ENCODE measurements around the gene COL18A1. TPM values are rescaled to one million over a fixed set of nuclear protein-coding genes. Genes with fewer than 3 reads are reported as not detected.
"Not testable (repeated sequence)": the region's sequence is repeated elsewhere in the genome, so short reads cannot be mapped to it uniquely, and the experiment has no call there.

Gene COL18A1
- total RNA-seq, 1 experiment from 2014 or later = 3.7 TPM

- no peak for DNase-seq (ENCODE audit: extremely low read depth, low read depth)
These were observed 144.9 kb downstream of the COL18A1 start for GRCh38 chr21:45549626-45550463.

DNA sequence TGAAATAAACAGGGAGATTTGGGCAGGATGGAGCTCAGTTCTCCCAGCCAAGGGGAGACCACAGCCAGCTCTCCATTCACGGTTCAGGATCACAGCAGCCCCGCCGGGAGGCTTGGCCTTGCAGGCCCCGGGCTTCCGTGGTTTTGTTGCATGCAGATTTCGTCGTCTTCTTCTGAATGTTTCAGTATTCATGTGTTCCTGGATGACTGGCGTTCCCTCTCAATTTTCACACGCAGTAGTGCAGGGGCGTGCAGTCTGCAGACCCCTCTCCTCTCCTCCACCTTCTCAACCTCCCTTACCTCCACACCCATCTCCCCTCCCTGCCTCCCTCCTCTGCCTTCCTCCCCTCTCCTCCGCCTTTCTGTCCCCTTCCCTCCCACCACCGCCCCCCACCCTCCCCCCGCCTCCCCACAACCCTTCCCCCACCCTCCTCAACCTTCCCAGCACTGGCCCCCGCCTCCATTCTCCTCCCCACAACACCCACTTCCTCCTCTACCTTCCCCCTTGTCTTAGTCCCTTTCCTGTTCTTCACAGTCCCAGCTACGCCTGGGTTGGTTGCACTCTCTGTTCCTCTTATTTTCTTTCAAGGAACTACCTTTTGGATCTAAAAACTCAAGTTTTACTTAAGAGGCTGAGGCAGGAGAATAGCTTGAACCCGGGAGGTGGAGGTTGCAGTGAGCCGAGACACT is 145.7 kb downstream of the COL18A1 start:
- no peak for DNase-seq (ENCODE audit: extremely low read depth, low read depth)

- peak; percentile 75 for DNase-seq (ENCODE audit: extremely low read depth, low read depth)
These were observed 146.4 kb downstream of the COL18A1 start for GRCh38 chr21:45551316-45551715.

DNA sequence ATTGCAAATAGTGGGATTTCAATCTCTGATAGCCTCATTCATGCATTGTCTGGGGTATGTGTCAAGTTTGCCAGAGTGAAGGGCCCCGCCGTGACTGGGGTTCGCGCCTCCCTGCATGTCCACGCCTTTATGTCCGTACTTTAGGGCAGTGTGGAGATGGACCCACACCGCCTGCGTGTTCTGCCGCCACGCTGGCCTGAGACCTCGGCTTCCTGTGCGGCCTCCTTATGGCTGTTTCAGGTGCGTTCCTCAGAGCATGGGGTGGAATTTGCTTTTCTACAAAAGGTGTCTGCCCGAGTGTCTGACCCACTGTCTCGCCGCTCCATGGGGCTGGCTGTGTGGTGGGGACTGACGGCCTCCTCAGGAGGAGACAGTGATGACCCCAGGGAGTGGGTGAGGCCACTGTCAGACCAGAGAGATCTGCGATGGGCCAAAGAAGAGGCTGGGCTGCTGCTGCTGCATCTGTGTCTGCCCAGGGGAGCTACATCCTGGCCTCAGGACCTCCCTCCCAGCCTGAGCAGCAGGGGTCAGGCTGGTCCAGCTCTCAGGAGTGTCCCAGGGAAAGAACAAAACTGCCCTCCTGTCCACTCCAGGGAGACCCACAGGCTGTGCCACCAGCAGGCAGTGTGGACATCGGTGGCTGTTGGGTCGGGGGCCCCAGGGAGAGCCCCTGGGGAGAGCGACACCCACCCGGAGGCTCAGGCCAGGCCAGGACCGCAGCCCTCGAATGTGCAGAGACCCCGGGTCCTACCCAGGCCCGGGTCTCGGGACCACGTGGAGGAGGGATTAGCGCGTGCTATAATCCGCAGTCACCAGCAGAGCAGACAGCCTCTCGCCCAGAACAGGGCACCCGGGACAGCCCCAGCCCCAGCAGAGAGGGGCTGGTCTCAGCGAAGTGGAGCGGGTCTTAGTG is 147.1 kb downstream of the COL18A1 start:
- no peak for DNase-seq (ENCODE audit: extremely low read depth, low read depth)

GRCh38 chr21:45552696-45553391 is 147.9 kb downstream of the COL18A1 start:
- no peak for DNase-seq (ENCODE audit: extremely low read depth, low read depth)

- DNase-seq (ENCODE audit: extremely low read depth, low read depth) = peak; percentile 53
These were observed 149.7 kb downstream of the COL18A1 start for GRCh38 chr21:45554477-45555175.

GRCh38 chr21:45555251-45555556 is 150.2 kb downstream of the COL18A1 start:
- peak; percentile 40 for DNase-seq (ENCODE audit: extremely low read depth, low read depth)

GRCh38 chr21:45555557-45556301 is 150.8 kb downstream of the COL18A1 start:
- DNase-seq (ENCODE audit: extremely low read depth, low read depth) = peak; percentile 82

- DNase-seq (ENCODE audit: extremely low read depth, low read depth) = no peak
These were observed 151.3 kb downstream of the COL18A1 start for GRCh38 chr21:45556302-45556644.

DNA sequence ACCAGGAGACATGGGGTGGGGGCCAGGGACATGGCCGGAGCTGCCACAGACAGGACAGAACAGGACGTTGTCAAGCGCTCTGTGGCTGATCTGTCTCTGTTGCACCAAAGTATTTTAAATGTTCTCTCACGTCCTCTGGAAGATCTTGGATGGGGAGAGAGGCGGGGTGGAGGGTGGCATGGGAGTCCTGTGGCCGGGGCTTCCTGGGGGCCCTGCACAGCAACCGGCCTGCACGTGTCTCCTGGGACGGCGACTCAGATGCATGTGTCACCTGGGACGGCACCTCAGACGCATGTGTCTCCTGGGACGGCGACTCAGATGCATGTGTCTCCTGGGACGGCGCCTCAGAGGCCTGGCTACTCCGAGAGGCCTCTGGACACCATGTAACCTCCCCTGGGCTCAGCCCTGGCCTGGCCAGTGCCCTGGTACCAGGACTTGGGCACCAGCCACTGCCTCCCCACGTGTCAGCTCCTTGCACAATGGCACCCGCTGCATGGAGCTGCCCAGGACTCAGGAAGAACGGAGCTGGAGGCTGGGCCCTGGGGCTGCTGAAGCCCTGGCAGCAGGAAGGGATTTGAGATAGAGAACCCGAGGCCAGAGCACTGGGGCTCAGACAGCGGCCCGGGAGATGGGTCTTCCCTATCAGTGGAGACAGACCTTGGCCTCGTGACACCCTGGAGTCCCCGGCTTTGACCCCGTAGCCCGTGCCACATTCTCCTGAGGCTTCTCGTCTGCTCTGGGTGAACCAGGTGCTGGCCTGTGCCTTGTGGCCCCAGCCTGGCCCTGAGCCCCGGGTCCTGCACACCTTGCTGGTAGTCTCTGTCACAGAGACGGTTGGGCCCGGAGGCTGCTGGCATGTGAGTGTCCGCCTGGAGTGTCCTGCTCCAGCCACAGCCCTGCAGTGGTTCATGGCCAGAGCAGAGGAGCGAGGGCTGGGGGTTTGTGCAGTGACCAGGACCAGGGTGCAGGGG is 152.0 kb downstream of the COL18A1 start:
- no peak for DNase-seq (ENCODE audit: extremely low read depth, low read depth)

GRCh38 chr21:45557616-45558043 is 152.7 kb downstream of the COL18A1 start:
- DNase-seq (ENCODE audit: extremely low read depth, low read depth) = no peak

- no peak for DNase-seq (ENCODE audit: extremely low read depth, low read depth)
These were observed 153.2 kb downstream of the COL18A1 start for GRCh38 chr21:45558044-45558721.

GRCh38 chr21:45559216-45560105 is 154.5 kb downstream of the COL18A1 start:
- DNase-seq (ENCODE audit: extremely low read depth, low read depth) = no peak

GRCh38 chr21:45560106-45561021 is 155.4 kb downstream of the COL18A1 start:
- DNase-seq (ENCODE audit: extremely low read depth, low read depth) = no peak

- DNase-seq (ENCODE audit: extremely low read depth, low read depth) = not testable (repeated sequence)
These were observed 156.3 kb downstream of the COL18A1 start for GRCh38 chr21:45561241-45561640.

All from NCI-H460 (cell line).